Body of pancreas (tissue), 4 donors: ENCODE results near the gene HAUS3.

Source experiments
- CTCF ChIP-seq, 7 experiments: fragments of 450-650 bp in 4 of 7; fragments of 200-600 bp in 3 of 7; sonication (generic) in 3 of 7; IDR thresholded peaks; one replicate each; pipeline ENCODE4 v1.5.1; 2016 to 2019; ENCODE audit warnings: antibody characterized with exemption in 7 of 7
- POLR2A ChIP-seq, 3 donors: fragments of 450-650 bp; IDR thresholded peaks; one replicate each; pipeline ENCODE4 v1.6.1; 2016; ENCODE audit warnings: antibody characterized with exemption in 3 of 3, mild to moderate bottlenecking in 2 of 3

GRCh38 chr4:2246384-2247127, 4.6 kb upstream of the HAUS3 start:
- TF ChIP-seq POLR2A (IDR thresholded peaks at IDR 0.05) (no peak), CTCF (IDR thresholded peaks at IDR 0.05) (no peak)
